ENCODE measurements around the gene PPP6R3.
"Not testable (repeated sequence)": the region's sequence is repeated elsewhere in the genome, so short reads cannot be mapped to it uniquely, and the experiment has no call there.

Gene PPP6R3

GRCh38 chr11:68436162-68436888 lies 24.2 kb upstream of the PPP6R3 start:
- DNase-seq, result no peak

DNA sequence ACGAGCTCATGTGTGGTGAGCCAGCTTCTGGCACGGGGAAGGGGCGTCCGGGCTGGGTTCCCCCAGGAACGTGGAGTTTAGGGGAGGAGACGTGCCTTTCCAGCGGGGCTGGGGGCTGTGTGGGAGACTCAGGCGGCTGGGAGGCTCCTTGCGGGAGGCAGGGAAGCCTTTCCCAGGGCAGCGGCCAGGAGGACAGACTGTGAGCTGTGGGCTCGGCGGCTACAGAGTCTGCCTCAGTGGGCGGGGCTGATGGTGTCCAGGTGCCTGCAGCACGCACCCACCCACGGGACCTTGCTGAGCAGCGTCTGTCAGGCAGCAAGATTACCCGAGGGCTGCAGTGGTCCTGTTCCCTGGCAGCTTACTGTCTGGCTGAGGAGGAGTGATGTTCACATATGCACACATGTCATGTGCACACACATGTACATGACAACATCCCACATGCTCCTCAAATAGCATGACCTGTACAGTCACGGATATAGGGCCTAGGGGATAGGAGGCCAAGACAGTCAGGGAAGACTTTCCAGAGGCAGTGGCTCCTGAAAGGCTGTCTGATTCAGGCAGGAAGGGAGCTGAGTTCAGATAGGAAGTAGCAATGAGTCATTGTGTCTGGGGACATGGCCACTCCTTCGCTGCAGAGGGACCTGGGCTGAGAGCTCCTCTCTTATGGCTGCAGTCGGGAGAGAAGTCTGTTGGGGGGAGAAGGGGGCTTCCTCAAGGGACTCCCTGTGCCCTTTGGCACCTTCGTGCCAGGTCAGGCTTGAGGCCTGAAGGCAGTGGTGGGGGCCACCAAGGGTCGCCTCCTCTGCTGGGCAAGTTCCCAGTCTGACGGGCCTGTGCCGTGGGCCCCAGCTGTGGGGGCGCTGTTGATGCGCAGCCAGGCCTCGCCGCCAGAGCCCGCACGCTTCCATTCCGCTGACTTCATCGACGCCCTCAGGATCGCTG lies 23.3 kb upstream of the PPP6R3 start:
- no peak for DNase-seq

GRCh38 chr11:68437927-68438657 lies 22.5 kb upstream of the PPP6R3 start:
- DNase-seq, result no peak

DNA sequence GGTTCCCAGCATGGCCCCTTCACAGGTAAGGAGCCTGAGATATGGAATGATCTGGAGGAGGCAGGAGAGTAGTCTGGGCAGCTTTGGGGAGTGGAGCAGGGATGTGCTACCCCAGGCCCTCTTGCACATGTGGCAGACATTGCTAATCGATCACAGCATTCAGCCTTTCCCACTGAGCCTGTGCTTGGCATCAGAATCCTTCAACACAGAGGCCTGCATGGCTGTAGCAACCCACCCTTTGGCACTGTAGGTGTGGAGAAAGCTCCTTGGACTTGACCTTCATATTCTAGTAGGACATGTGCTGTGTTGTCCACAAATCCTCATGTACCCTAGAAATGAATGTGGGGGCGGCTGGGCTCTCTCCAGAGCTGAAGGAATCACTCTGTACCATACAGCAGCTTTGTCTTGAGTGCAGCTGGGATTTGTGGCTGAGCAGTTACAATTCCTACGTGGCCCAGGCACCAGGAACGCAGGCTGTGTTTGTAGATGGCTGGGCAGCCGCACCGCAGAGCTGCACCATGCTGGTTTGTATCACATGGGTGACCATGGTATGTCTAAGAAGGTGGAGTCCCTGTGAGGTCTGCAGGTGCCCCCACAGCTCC lies 21.8 kb upstream of the PPP6R3 start:
- DNase-seq, result no peak

DNA sequence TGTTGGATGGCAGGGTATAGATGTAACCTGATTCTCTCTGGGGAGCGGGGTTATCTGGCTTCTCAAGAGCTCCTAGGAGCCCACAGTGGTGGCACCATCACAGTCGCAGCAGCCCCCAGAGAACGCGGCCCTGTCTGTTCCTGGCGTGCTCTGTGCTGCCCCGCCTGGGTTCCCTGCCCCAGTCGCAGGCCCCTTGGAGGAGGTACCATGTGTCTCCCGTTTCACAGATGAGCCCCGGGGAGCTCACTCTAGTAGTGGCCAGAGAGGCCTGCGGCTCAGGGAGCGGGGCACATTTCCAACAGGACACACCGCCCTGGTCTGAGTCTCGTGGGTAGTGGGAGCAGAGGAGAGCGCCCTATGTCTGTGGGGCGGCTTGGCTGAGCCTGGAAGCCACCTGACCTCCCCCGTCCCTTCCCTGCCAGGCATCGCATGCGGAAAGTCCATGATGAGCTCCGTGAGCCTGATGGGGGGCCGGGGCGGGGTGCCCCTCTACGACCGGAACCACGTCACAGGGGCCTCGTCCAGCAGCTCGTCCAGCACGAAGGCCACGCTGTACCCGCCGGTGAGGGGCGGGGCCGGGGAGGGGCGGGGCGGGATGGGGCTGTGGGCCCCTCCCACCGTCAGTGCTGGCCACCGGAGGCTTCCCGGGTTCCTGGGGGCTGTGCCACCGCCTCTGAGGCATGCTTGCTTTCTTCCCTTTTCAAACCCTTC lies 21.0 kb upstream of the PPP6R3 start:
- DNase-seq, result no peak

DNA sequence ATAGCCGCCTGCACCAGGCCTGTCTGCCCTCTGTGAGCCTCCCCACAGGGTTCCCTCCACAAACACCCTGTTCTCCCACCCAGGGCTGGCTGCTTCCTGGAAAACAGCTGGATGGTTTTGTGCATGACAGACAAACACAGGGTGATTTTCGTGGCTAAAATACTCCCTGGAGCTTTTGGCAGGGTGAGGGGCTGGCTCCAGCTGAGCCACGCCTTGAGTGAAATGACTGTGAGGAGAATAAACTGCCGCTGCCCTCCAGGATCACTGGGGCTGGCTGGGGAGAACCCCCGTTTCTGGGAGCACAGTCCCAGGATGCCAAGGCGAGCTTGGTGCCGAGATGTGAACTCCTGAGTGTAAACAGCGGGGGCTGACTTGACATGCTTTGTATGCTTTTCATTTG lies 20.3 kb upstream of the PPP6R3 start:
- DNase-seq, result no peak

GRCh38 chr11:68441466-68442230 lies 18.9 kb upstream of the PPP6R3 start:
- peak; percentile 35 for DNase-seq

- no peak for DNase-seq
These were observed 18.1 kb upstream of the PPP6R3 start for GRCh38 chr11:68442433-68442832.

- no peak for DNase-seq
These were observed 16.0 kb upstream of the PPP6R3 start for GRCh38 chr11:68444566-68444965.

- no peak for DNase-seq
These were observed 15.0 kb upstream of the PPP6R3 start for GRCh38 chr11:68445531-68446035.

GRCh38 chr11:68446046-68446725 lies 14.4 kb upstream of the PPP6R3 start:
- no peak for DNase-seq

DNA sequence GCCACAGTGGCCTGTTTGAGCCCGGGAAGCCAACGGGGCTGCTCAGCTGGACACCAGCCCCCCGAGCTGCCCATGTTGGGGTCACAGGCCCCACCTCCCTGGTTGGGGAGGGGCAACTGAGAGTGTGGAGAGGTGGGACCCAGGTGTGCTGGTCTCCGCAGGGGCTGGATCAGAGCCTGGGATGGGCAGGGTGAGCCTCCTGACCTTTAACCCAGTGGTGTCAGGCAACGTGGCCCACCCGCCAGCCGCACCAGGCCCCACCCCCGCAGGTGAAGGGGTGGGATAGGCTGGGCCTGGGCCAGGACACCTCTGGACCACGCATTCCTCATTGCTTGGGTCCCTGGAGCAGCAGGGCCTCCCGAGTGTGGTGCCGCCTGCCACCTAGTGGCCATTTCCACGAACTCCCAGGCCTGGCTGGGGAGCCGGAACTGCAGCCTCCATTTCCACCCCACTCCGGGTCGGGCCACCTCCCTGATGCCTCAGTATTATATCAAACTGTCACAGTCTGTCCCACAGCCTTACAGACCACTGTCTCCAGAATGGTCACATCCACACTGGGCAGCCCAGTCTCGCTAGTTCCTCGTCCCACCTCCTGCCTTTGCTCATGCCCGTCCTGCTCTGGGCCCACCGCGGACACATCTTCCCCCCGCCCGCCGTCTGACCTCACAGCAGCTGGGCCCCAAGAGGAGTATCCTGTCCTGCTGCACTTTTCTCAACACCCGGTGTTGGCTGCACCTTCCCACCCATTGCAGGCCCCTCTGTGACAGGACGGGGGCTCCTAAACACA lies 13.3 kb upstream of the PPP6R3 start:
- no peak for DNase-seq

- not testable (repeated sequence) for DNase-seq
These were observed 12.6 kb upstream of the PPP6R3 start for GRCh38 chr11:68447914-68448313.

DNA sequence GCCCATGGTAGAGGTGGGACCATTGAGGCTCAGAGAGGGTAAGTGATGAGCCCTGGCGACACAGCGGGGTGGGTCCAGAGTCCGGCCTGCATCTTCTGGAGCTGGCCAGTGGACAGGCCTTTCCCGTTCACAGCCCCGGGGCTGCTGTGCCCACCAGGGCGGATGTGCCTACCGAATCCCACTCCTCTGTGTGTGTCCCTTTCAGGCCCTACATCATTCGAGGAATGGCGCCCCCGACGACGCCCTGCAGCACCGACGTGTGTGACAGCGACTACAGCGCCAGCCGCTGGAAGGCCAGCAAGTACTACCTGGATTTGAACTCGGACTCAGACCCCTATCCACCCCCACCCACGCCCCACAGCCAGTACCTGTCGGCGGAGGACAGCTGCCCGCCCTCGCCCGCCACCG lies 11.9 kb upstream of the PPP6R3 start:
- no peak for DNase-seq

DNA sequence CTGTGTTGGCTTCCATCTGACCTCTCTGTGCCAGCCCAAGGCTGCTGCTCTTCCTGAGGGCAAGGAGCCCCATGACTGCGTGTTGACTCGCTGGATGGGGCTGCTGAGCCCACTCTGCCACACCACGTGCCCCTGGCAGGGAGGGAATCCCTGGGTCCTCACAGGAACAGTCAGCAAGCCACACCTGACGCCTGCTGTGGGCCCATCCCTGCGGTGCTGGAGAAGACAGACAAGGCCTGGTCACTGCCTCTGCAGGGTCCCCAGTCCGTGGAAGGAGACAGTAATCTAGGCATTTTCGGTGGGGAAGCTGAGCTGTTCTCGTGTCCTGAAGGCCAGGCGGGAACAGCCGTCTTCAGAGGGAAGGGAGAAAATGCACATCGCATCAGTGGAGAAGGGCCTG lies 10.6 kb upstream of the PPP6R3 start:
- DNase-seq, result no peak

DNA sequence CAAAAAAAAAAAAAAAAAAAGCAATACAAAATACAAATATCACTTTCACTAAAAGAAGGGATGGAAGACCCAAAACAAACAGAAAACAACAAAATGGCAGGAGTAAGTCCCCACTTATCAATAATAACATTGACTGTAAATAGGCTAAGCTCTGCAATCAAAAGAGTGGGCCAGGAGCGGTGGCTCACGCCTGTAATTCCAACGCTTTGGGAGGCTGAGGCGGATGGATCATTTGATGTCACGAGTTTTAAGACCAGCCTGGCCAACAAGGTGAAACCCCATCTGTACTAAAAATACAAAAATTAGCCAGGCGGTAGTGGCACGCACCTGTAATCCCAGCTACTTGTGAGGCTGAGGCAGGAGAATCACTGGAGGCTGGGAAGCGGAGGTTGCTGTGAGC lies 9.8 kb upstream of the PPP6R3 start:
- no peak for DNase-seq

GRCh38 chr11:68454767-68455166 lies 5.8 kb upstream of the PPP6R3 start:
- no peak for DNase-seq

GRCh38 chr11:68455485-68455884 lies 5.1 kb upstream of the PPP6R3 start:
- DNase-seq, result no peak

DNA sequence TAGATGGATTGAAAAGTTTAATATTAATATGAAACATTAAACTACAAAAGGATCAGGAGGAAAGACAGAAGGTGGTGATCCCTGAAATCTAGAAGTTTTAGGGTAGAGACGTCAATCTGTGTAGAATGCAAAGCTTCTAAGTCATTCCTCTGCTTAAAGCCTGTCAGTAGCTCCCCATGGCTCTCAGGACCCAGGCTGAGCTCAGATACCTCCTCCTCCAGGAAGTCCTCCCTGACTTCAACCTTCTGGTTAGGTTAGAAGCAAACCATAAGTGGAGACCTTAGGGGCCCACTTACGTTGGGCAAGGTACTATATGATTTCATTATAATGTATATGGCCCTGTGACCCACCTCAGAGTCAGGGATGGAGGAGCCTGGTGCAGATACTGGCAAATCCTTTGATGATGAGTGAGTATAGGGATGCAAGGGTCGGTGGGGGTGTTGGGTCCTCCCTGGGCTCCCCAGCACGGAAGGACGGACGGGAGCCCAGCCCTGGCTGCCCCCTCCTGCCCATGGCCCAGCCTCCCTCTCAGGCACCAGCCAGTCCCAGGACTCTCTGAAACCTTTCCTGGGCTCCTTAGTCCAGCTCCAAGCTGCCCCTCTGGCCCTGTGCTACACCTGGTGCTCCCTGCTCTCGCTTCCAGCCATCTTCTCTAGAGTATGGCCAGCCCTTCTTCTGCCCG lies 3.2 kb upstream of the PPP6R3 start:
- no peak for DNase-seq
